ENCODE results near the gene ZNF148.

ZNF148 gene, protein sequence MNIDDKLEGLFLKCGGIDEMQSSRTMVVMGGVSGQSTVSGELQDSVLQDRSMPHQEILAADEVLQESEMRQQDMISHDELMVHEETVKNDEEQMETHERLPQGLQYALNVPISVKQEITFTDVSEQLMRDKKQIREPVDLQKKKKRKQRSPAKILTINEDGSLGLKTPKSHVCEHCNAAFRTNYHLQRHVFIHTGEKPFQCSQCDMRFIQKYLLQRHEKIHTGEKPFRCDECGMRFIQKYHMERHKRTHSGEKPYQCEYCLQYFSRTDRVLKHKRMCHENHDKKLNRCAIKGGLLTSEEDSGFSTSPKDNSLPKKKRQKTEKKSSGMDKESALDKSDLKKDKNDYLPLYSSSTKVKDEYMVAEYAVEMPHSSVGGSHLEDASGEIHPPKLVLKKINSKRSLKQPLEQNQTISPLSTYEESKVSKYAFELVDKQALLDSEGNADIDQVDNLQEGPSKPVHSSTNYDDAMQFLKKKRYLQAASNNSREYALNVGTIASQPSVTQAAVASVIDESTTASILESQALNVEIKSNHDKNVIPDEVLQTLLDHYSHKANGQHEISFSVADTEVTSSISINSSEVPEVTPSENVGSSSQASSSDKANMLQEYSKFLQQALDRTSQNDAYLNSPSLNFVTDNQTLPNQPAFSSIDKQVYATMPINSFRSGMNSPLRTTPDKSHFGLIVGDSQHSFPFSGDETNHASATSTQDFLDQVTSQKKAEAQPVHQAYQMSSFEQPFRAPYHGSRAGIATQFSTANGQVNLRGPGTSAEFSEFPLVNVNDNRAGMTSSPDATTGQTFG

GRCh38 chr3:125374996-125375941 lies at the start of gene ZNF148:
TSS of gene ZNF148 (minus strand) at chr3:125375325. CDS start at chr3:125313640, 61,685 bp downstream.
- DNase-seq, result peak; percentile 89
- no peaks in the 10 kb centered on the region for H4K20me1 ChIP-seq (ENCODE audit: insufficient read depth, low read length)
- no peaks in the 10 kb centered on the region for H3K27me3 ChIP-seq (replicated peaks; ENCODE audit: insufficient read depth, low read length)
- peak within 1 kb of the TSS; percentile 88 for H3K4me2 ChIP-seq (ENCODE audit: low read depth, low read length)
- H3K9me3 ChIP-seq (replicated peaks; ENCODE audit: insufficient read depth, low read length), result no peaks in the 10 kb centered on the region
- H3F3A ChIP-seq (ENCODE audit: insufficient read depth, low read length), result no peaks in the 10 kb centered on the region
- H3K9ac ChIP-seq (ENCODE audit: low read length), result peak within 1 kb of the TSS; percentile 80
- H3K4me1 ChIP-seq (ENCODE audit: low read length), result peaks cover 6% of the 10 kb centered on the region; the same call in 1 of the 2 replicates
- H3K79me2 ChIP-seq (ENCODE audit: low read length), result peaks cover 58% of the 10 kb centered on the region
- TF ChIP-seq EZH2 (optimal IDR thresholded peaks at IDR 0.05; ENCODE audit: low read depth, low read length) (no peak), EZH2phosphoT487 (IDR thresholded peaks at IDR 0.05; ENCODE audit: low read length) (no peak)
- TF ChIP-seq, protein P1, sequence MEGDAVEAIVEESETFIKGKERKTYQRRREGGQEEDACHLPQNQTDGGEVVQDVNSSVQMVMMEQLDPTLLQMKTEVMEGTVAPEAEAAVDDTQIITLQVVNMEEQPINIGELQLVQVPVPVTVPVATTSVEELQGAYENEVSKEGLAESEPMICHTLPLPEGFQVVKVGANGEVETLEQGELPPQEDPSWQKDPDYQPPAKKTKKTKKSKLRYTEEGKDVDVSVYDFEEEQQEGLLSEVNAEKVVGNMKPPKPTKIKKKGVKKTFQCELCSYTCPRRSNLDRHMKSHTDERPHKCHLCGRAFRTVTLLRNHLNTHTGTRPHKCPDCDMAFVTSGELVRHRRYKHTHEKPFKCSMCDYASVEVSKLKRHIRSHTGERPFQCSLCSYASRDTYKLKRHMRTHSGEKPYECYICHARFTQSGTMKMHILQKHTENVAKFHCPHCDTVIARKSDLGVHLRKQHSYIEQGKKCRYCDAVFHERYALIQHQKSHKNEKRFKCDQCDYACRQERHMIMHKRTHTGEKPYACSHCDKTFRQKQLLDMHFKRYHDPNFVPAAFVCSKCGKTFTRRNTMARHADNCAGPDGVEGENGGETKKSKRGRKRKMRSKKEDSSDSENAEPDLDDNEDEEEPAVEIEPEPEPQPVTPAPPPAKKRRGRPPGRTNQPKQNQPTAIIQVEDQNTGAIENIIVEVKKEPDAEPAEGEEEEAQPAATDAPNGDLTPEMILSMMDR (IDR thresholded peaks at IDR 0.05; ENCODE audit: low read length), result no peak
- H3K27ac ChIP-seq (ENCODE audit: low read length), result peak within 1 kb of the TSS; percentile 40; the same call in 1 of the 2 replicates
- no peaks in the 10 kb centered on the region for H3K36me3 ChIP-seq (replicated peaks; ENCODE audit: insufficient read depth, low read length)
- no peaks in the 10 kb centered on the region for H3K9me2 ChIP-seq (replicated peaks; ENCODE audit: insufficient read depth, low read length)
- peak within 1 kb of the TSS; percentile 78 for H2AFZ ChIP-seq (ENCODE audit: low read length)
- H3K4me3 ChIP-seq (ENCODE audit: low read length), result peak within 1 kb of the TSS; percentile 90

DNA sequence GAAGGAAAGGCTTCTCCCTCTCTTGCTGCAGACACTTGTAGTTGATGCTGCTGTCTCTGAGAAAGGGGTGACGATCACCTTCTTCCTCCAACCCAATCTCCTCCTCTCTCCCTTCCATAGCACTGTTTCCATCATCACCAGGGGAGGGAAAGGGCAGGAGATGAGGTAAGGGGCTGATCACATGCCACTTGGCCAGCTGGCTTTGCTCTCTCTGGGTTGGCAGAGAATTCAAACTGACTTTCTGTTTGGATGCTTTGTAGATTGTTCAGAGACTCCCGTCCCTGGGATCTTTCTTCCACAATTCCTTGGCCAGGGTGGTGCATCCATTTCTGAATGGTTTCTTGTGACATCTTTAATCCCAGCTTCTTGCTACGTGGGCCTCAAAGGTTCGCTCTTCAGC lies 43.2 kb upstream of the ZNF148 start:
- Histone ChIP-seq H3K4me1 (ENCODE audit: low read length) (no peaks in the 10 kb centered on the region), H3K9ac (ENCODE audit: low read length) (no peak overlapping the region), H3K4me3 (ENCODE audit: low read length) (no peak overlapping the region), H3K9me3 (replicated peaks; ENCODE audit: insufficient read depth, low read length) (no peaks in the 10 kb centered on the region), H2AFZ (ENCODE audit: low read length) (no peak overlapping the region), H3F3A (ENCODE audit: insufficient read depth, low read length) (no peaks in the 10 kb centered on the region), H3K4me2 (ENCODE audit: low read depth, low read length) (no peak overlapping the region), H3K27ac (ENCODE audit: low read length) (no peak overlapping the region), H3K36me3 (replicated peaks; ENCODE audit: insufficient read depth, low read length) (no peaks in the 10 kb centered on the region), H3K9me2 (replicated peaks; ENCODE audit: insufficient read depth, low read length) (no peaks in the 10 kb centered on the region), H3K79me2 (ENCODE audit: low read length) (no peaks in the 10 kb centered on the region), H3K27me3 (replicated peaks; ENCODE audit: insufficient read depth, low read length) (no peaks in the 10 kb centered on the region), H4K20me1 (ENCODE audit: insufficient read depth, low read length) (no peaks in the 10 kb centered on the region)
- no peak for DNase-seq
- TF ChIP-seq EZH2 (optimal IDR thresholded peaks at IDR 0.05; ENCODE audit: low read depth, low read length) (no peak), EZH2phosphoT487 (IDR thresholded peaks at IDR 0.05; ENCODE audit: low read length) (no peak)
- TF ChIP-seq, protein P1 (IDR thresholded peaks at IDR 0.05; ENCODE audit: low read length), result no peak

DNA sequence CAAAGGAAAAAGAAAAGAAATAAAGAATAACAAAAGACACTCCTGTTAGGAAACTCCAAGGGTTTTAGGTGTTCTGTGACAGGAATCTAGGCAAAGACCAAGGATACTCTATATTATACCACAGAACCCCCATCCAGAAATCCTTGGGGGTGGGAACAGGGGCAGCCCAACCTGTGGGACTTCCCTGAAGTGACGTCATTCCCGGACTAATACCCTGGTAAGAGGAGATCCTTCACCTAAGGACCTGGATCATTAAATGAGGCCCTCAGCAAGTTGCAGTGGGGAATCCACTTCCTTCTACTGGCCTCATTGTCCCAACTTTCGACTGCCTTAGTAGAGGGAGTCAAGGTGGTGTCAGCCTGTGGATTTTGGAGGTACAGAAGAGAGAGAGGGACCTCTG lies 41.1 kb upstream of the ZNF148 start:
- Histone ChIP-seq H3F3A (ENCODE audit: insufficient read depth, low read length) (no peaks in the 10 kb centered on the region), H3K36me3 (replicated peaks; ENCODE audit: insufficient read depth, low read length) (no peaks in the 10 kb centered on the region), H3K9ac (ENCODE audit: low read length) (no peak overlapping the region), H3K27ac (ENCODE audit: low read length) (no peak overlapping the region), H3K4me3 (ENCODE audit: low read length) (no peak overlapping the region), H4K20me1 (ENCODE audit: insufficient read depth, low read length) (no peaks in the 10 kb centered on the region), H3K9me2 (replicated peaks; ENCODE audit: insufficient read depth, low read length) (no peaks in the 10 kb centered on the region), H3K4me2 (ENCODE audit: low read depth, low read length) (no peak overlapping the region), H3K4me1 (ENCODE audit: low read length) (no peaks in the 10 kb centered on the region), H3K79me2 (ENCODE audit: low read length) (no peaks in the 10 kb centered on the region), H2AFZ (ENCODE audit: low read length) (no peak overlapping the region), H3K27me3 (replicated peaks; ENCODE audit: insufficient read depth, low read length) (no peaks in the 10 kb centered on the region), H3K9me3 (replicated peaks; ENCODE audit: insufficient read depth, low read length) (no peaks in the 10 kb centered on the region)
- DNase-seq, result no peak
- TF ChIP-seq EZH2phosphoT487 (IDR thresholded peaks at IDR 0.05; ENCODE audit: low read length), result no peak
- TF ChIP-seq EZH2 (optimal IDR thresholded peaks at IDR 0.05; ENCODE audit: low read depth, low read length), result no peak
- TF ChIP-seq, protein P1 (IDR thresholded peaks at IDR 0.05; ENCODE audit: low read length), result no peak
